GM15510 (cell line): ENCODE data around the gene MAPK11.

Experiments
- POLR2A ChIP-seq: IDR thresholded peaks from 3 replicates; pipeline ENCODE4 v1.6.1; 2011; ENCODE audit warnings: borderline replicate concordance; ENCODE audit not compliant: insufficient read length; ENCODE audit errors: extremely low read depth

The MAPK11 gene

DNA sequence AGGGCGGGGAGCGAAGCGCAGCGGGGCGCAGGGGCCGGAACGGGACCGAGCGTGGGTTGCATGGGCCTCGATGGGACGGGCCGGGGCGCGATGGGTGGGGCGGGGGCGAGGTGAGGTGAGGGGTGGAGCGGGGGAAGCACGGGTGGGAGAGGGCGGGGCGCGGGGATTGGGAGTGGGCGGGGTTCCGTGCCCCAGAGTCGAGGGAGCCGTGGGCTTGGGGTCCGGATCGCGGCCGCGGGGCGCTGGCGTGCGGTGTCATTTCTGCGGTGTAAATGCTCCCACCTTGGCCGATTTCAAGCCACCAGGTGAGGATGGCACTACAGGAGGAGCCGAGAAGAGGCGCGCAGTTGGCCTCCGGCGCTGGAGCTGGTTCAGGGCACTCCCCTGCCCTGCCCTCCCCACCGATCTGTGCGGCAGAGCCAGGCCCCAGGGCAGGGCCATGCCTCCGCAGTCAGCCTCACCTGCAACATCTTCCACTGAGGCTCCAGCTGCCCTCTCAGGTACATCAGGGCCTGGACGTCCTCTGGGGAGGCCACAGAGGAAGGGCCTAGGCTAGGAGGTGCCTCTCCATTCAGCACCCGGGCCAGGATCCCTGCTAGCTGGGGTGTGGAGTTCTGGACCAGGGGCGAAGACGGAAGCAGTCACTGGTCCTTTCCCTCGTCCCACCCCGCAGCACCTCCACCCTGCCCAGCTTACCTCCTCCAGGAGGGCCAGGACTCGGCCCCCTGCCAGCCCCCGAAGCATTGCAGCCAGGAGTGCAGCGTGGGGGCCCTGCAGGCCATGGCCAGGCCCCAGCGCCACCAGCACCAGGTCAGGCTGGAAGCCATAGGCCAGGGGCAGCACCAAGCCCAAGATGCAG is 24.7 kb downstream of the MAPK11 start:
- TF ChIP-seq POLR2A = no peak

DNA sequence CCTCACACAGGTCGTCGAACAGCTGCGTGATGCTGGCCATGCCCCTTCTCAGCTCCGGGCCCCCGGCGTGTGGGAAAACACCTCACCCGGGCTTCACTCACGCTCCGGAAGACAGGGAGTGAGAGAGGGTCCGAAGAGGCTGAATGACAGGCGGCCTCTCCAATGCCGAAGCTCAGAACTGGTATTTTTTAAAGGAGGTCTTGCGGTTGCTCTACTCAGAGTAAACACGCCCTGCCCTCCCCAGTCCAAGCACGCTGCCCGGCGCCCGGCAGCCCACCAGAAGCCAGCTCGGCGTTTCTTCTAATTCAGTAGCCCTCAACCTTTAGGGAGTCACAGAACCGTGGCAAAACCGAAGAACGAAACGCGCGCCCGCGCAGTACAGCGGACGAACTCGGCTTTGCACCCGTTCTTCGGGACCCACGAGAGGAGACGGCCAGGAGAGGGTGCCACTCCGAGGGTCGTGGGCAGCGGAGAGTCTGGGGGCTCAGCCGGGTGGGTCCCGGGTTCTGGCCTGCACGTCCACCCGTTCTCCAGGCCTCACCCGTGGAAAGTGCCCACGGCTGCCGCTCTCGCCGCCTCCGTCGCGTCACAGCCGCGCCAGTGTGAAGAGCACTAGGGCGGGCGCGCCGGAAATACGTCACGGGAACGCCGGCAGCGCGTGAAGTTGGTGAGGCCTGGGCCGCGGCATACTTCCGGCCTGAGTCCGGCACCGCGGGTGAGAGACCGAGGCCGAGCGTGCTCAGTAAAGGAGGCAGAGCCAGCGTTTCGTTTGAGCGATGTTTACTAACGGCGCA is 25.6 kb downstream of the MAPK11 start, which contains the start of gene TUBGCP6:
TSS of gene TUBGCP6 (minus strand) at position 604 of the 794 bp plus-strand sequence. CDS start at position 40, 564 bp downstream.
- TF ChIP-seq POLR2A = peak; percentile 94

DNA sequence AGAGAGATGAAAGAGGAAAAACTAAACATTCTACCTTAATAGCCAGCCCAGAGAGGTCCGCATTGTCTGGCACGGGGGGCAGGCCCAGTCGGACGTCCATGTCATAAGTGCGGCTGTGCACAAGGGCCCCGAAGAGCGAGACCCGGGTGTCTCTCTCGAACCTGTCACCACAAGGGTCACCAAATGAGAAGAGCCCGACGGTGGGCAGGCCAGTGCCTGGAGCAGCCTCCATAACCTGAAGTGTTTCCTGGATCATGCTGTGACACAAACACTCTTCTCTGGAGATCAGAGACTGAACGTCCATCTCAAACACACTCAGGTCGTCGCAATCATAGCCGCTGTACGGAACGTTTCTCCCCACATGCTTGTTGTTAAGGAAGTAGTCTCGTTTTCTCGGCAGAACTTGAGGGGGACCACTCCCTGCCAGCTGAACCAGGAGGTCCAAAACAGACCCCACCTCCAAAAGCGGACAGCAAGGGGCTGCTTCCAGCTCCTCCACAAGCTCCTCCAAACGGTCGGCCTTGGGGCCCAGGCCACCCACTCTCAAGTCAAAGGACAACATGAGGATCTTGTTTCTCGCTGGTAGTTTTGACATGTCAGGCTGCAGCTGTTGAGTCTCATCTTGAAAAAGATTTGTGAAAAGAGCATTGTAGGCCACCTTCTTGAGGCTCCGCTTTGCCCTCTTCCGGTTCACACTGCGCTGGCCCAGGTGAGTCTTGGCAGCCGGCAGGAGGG is 26.3 kb downstream of the MAPK11 start:
- TF ChIP-seq POLR2A = no peak

DNA sequence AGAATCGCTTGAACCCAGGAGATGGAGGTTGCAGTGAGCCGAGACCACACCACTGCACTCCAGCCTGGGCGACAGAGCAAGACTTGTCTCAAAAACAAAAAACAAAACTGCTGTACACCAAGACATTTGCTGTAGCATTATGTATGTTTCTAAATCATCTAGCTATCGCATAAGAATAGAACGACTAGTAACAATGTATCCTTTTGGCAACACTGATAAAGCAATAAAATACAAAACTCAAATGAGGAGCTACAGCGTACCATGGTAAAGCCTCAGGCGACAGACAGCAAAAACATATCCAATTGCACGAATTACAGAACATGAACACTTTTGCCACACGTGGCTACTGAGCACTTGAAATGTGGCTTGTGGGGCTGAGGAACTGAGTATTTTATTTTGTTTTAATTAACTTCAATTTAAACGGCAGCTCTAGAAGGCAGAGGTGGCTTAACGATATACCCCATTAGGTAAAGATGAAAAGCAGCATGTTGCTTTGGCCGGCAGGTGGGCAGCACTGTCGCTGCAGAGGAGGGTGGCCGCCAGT is 27.7 kb downstream of the MAPK11 start:
- TF ChIP-seq POLR2A = no peak

DNA sequence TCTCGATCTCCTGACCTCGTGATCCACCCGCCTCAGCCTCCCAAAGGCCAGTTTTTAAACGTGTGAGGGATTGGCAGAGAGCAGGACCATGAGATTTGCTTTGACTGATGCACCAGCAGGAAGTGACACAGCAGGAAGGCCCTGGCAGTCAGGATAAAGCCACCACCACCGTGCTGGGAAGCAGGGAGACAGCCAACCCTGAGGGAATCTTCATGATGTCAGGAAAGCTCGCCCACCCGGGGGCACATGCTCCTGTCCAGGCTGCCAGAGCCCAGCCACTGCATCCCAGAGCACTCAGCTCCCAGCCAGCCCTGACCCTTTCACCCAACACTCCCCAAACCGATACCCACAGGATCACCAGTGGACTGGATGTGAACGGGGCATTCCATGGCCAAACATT is 31.4 kb downstream of the MAPK11 start:
- no peak for TF ChIP-seq POLR2A

DNA sequence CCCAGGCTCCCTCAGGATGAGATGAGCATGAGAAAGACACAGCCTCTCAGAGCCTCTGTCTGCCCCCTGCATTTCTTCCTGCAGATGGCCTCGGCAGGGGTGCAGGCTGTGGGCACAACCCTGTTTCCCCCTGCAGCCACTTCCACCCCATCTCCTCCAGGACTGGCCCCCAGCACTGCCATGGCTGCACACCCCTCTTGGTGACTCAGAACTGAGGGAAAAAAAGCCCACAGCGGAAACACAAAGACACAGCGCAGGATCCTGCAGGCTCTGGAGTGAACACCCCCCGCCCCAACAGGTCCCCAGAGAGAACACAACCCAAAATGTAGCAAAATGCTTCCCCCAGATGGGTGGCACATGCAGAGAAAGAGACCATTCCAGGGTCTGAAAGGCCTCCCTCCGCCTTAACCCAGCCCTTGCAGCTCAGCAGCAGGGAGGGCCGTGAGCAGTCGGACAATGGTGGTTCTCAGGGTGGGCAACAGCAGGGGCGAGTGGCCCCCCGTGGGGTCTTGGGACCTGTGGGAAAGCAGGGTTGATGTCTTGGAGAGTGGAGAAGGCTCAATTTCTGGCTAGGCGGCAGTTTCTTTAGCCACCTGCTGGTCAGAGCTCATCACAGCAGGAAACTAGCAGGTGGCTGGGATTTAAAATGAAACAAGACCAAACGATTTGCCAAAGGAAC is 33.3 kb downstream of the MAPK11 start:
- TF ChIP-seq POLR2A = no peak

DNA sequence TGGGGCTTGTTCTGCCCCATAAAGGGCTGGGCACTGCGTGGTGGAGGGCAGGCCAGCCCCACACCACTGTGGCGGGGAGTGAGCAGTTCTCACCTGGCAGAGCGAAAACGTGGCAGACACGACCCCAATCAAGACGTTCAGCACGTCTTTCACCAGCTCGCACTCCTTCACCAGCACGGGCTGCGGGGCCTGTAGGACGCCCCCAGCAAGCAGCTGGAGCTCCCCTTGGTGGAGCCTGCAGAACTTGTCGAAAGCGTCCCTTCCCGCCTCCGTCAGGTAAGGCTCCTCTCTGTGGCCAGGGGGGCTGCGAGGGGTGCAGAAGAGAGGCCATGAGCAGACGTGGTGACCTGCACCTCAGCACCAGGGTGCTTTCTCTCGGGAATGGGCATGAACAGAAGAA is 37.0 kb downstream of the MAPK11 start:
- TF ChIP-seq POLR2A = no peak

DNA sequence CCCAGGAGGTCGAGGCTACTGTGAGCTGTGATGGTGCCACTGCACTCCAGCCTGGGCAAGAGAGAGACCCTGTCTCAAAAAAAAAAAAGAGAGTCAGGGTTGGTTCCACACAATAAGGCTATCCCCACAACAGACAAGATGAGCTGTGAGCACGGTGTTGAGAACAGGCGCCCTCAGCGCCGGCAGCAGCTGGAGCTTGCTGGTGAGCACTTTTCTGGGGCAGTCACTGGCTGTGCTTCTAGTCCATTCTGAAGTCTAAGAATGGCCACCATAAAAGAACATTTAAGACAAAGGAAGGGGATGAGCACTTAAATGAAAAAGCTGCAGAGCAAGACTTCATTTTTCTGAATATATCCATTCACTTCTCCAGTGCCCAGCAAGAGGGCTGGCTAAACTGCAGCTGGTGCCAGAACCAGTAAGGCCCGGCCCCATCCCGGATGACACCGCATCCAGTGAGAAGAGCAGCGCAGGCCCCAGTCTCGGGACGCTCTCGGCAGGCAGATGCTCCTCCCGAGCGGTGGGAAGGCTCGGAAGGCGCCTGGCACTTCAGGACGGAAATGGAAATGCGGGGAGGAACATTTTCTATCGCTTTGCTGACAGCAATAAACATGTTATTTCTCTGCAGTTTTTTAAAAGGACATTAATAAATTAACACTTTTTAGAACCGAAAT is 37.6 kb downstream of the MAPK11 start:
- no peak for TF ChIP-seq POLR2A

DNA sequence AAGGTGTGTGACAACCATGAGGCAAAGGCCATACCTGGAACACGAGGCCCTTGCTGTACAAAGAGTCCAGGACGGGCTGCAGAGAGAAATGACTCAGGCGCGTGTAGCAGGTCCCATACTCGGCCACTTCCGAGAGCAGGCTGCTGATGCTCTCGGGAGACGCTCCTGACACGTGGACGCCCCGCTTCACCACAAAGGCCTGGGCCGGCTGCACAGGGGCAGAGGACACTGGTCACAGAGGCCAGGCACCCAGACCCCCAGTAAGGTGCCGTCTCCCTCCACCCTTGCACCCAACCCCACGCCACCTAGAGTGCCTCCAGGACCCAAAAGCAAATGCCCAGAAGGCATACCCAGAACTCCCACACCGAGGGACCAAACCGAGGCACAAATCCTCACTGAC is 40.8 kb downstream of the MAPK11 start:
- no peak for TF ChIP-seq POLR2A

DNA sequence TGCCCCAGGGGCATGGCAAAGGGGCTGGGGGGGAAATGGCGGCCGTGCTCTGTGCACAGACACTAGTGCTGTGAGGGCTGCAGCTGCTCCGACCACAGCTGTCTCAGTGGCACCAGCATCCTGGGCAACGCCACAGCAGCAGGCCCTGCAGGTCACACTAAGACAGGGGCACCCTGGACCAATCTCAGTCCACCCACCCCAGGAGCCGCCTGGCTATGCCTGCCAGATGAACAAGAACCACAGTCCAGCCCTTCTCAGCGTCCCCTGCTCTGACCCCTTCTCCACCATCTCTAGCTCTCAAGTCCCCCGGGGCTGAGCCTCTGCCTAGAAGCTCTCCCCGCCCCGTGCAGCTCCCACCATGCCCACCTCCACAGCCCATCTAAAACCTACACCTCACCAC is 41.8 kb downstream of the MAPK11 start:
- no peak for TF ChIP-seq POLR2A

DNA sequence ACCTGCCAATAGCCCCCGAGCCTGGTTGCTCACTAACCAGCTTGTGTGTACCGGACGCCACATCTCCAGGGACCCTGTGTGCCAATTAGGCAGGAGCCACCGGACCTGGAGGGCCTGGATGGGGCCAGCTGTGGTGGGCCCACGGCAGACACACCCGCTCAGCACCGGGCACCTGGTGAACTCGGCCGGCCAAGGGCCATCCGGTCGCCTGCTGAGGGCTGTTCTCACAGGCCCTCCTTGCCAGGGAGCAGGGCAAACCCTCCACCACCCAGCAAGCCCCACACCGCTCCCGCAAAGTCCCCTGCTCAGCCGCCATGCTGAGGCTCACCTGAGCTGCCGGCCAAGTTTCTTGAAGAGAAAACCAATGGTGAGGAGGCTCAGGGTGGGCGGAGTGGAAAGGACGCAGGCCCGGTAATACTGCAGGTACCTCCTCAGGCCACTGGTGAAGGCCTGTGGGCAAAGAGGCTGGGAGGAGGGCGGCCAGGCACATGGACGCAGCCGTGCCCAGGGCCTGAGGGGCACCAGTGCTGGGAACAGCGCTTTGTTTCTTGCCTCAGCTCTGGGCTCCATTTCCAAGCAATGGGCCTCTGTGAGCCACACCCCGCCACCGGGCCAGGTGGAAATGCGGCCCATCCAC is 42.5 kb downstream of the MAPK11 start:
- TF ChIP-seq POLR2A = no peak

DNA sequence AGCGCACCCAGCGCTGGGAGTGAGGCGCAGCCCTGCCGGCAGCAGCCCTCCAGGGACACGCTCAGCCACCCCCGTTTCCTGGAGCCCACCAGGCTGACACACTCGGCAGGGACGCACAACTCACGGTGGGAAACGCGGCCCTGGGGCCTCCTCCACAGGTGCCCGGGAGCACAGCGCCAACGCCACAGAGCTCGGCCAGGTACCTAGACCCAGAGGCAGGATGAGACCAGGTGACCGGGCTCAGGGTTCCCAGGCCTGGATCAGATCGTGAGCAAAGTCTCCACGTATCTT is 43.4 kb downstream of the MAPK11 start:
- TF ChIP-seq POLR2A = no peak

DNA sequence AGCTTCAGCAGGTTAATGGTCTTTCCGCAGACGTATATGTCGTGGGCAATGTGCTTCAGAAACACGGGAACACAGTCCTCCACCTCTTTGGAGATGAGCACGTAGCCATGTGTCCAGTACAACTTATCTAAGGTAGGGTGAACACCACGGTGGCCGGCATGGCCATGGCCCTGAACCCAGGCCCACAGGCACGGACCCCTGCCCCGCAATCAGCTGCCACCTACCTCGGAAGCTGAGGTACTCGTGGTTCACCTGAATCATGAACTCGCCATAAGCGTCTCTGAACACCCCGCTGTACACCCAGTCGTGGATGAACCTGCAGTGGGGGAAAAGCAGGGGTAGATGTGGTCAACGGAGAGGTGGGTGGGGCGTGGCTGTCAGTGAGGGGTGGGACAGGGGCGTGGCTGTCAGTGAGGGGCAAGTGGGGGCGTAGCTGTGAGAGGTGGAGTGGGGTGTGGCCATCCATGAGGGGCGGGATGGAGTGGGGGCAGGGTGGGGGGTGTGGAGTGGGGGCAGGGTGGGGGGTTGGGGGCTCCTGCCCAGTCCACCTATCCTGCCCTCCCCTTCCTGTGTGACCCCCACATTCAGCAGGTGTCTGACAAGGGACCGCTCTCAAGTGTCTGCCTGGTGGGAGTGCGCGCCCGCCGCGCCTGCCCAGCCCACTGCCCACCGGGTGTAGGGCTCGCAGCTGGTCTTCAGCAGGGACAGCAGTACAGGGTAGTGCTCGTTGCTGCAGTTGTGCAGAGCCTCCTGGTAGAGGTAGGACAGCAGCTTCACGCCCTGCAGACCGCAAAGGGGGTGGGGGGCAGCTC is 43.9 kb downstream of the MAPK11 start:
- TF ChIP-seq POLR2A = no peak

DNA sequence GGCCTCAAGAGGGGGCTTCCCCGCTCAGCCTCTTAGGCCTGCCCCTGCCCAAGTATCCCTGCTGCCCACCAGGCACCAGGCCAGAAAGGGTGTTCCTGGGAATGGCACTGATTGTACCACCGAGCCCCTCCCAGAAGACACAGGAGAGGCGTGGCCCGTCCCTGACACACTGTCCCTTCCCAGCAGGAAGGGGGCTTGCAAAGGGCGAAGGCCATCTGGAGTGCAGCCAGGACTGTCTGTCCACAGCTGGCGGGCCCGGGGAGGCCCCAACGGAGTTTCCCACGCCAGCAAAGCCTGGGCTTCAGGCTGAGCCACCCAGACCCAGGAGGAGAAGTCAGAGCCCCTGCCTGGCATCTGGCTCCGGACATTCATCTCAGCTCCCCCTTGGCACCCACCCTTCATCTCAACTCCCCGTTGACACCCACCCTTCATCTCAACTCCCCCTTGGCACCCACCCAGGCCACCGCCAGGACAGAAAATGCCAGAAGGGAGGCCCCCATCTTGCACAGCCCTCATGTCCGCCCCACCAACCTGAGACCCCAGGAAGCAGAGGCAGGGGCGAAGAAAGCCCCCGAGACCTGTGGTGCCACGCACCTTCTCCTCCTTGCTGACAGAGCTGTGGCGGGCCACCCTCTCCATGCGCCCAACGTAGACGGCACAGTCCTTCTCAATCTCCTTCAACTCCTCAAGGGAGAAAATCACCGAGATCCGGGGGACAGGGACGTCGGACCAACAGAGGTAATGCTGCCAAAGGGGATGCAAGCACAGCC is 44.8 kb downstream of the MAPK11 start:
- no peak for TF ChIP-seq POLR2A
